Natural killer cell (primary cell): ENCODE data around the gene PROX1. TPM values are rescaled to one million over a fixed set of nuclear protein-coding genes. Genes with fewer than 3 reads are reported as not detected.

Source experiments
- ATAC-seq, 3 donors: fragments of 150-1000 bp in 2 of 3; fragments of 200-7000 bp in 1 of 3; cut with Tn5 transposase; 1 replicate in 1 of 3; 2 replicates in 2 of 3; pipeline ENCODE4 v1.10.0; 2021; ENCODE audit warnings: mild to moderate bottlenecking in 2 of 3, moderate library complexity in 2 of 3
- DNase-seq, 2 donors: peaks; one replicate each; pipeline versions ENCODE4 v3.0.0 to v3.0.0-alpha.2; 2013 to 2021; ENCODE audit warnings: mixed read lengths in 1 of 2
- H3K27ac ChIP-seq: one replicate; pipeline ENCODE4 v1.5.1; 2013; ENCODE audit warnings: mild to moderate bottlenecking, low read length
- H3K27me3 ChIP-seq: one replicate; pipeline ENCODE4 v1.6.1; 2013; ENCODE audit warnings: low read length; ENCODE audit not compliant: control insufficient read depth, insufficient read depth
- H3K36me3 ChIP-seq: one replicate; pipeline ENCODE4 v1.6.1; 2013; ENCODE audit warnings: low read length; ENCODE audit not compliant: control insufficient read depth, insufficient read depth
- H3K4me1 ChIP-seq: one replicate; pipeline ENCODE4 v1.6.1; 2013; ENCODE audit warnings: low read length; ENCODE audit not compliant: control insufficient read depth, insufficient read depth
- H3K4me3 ChIP-seq: one replicate; pipeline ENCODE4 v1.5.1; 2013; ENCODE audit warnings: low read length
- H3K9me3 ChIP-seq: one replicate; pipeline ENCODE4 v1.6.1; 2013; ENCODE audit warnings: low read length; ENCODE audit not compliant: control insufficient read depth, insufficient read depth
- H3K27ac Mint-ChIP-seq, 2 donors: one replicate each; pipeline ENCODE4 v1.8.0; 2022; ENCODE audit warnings: mild to moderate bottlenecking in 2 of 2, mixed read lengths in 2 of 2, moderate library complexity in 1 of 2
- H3K27me3 Mint-ChIP-seq, 2 donors: one replicate each; pipeline ENCODE4 v1.8.0; 2022; ENCODE audit warnings: low read depth in 2 of 2, mixed read lengths in 2 of 2
- H3K36me3 Mint-ChIP-seq: one replicate; pipeline ENCODE4 v1.8.0; 2022; ENCODE audit warnings: mixed read lengths
- H3K4me1 Mint-ChIP-seq, 2 donors: one replicate each; pipeline ENCODE4 v1.8.0; 2022; ENCODE audit warnings: mixed read lengths in 2 of 2
- H3K4me3 Mint-ChIP-seq: one replicate; pipeline ENCODE4 v1.8.0; 2022; ENCODE audit warnings: mild to moderate bottlenecking, moderate library complexity, mixed read lengths
- H3K9me3 Mint-ChIP-seq, 2 donors: one replicate each; pipeline ENCODE4 v1.8.0; 2022; ENCODE audit warnings: mixed read lengths in 2 of 2
- CTCF ChIP-seq: fragments of 200-600 bp; IDR thresholded peaks from one replicate; pipeline ENCODE4 v1.8.0; 2022; ENCODE audit warnings: antibody characterized with exemption
- WGBS: methylation state at CpG from one replicate; pipeline ENCODE4 v1.1.7; 2013; ENCODE audit warnings: missing lambda C conversion rate; ENCODE audit not compliant: insufficient coverage; 5-methylcytosine and 5-hydroxymethylcytosine counted together
- intact Hi-C: fragments of 100-400 bp; cut with micrococcal nuclease; formaldehyde crosslinking; loops from one replicate; pipeline ENCODE4 v1.14.2; 2022
- total RNA-seq, 4 donors: library from RNA; stranded (reverse); fragments of 120-200 nt in 1 of 4; gene quantifications; one replicate each; pipeline versions ENCODE4 v1.2.3 to v1.2.4, GENCODE V29; 2013 to 2022

The PROX1 gene
- total RNA-seq, 3 donors from 2014 or later (not counting 1 experiment from before 2014, with no cell fraction given), result not detected

GRCh38 chr1:214017191-214017982 lies 29.6 kb downstream of the PROX1 start:
- no peak for DNase-seq
- H3K9me3 ChIP-seq, result no peaks in the 10 kb centered on the region
- no peak for ATAC-seq
- H3K27ac ChIP-seq, result no peak overlapping the region
- peaks cover 0 to 7% of the 10 kb centered on the region in 2 donors for H3K27me3 Mint-ChIP-seq
- H3K36me3 Mint-ChIP-seq, result no peaks in the 10 kb centered on the region
- no peaks in the 10 kb centered on the region for H3K27me3 ChIP-seq
- H3K4me3 ChIP-seq, result no peak overlapping the region
- no peak for TF ChIP-seq CTCF
- intact Hi-C loops, result no loop called here
- H3K4me1 ChIP-seq, result no peaks in the 10 kb centered on the region
- peaks cover 0 to 3% of the 10 kb centered on the region in 2 donors for H3K9me3 Mint-ChIP-seq
- no peak overlapping the region for H3K4me3 Mint-ChIP-seq
- no peaks in the 10 kb centered on the region for H3K36me3 ChIP-seq
- H3K27ac Mint-ChIP-seq, result no peak overlapping the region
- no peaks in the 10 kb centered on the region for H3K4me1 Mint-ChIP-seq
- 92% methylated on average over 6 of the region's 11 CpGs for WGBS

GRCh38 chr1:214018386-214019268 lies 30.9 kb downstream of the PROX1 start:
- Mint-ChIP-seq H3K36me3 (no peaks in the 10 kb centered on the region), H3K4me3 (no peak overlapping the region), H3K27ac (no peak overlapping the region), H3K9me3 (peaks cover 0 to 3% of the 10 kb centered on the region in 2 donors), H3K27me3 (peaks cover 0 to 7% of the 10 kb centered on the region in 2 donors), H3K4me1 (no peaks in the 10 kb centered on the region)
- no peaks in the 10 kb centered on the region for H3K36me3 ChIP-seq
- no peak overlapping the region for H3K27ac ChIP-seq
- H3K4me1 ChIP-seq, result no peaks in the 10 kb centered on the region
- no peak overlapping the region for H3K4me3 ChIP-seq
- WGBS, result 69% methylated on average over 5 of the region's 8 CpGs
- TF ChIP-seq CTCF, result no peak
- intact Hi-C loops, result no loop called here
- no peak for ATAC-seq
- no peaks in the 10 kb centered on the region for H3K9me3 ChIP-seq
- H3K27me3 ChIP-seq, result peaks cover 2% of the 10 kb centered on the region
- DNase-seq, result peak in 1 of 2 donors; percentile 36

DNA sequence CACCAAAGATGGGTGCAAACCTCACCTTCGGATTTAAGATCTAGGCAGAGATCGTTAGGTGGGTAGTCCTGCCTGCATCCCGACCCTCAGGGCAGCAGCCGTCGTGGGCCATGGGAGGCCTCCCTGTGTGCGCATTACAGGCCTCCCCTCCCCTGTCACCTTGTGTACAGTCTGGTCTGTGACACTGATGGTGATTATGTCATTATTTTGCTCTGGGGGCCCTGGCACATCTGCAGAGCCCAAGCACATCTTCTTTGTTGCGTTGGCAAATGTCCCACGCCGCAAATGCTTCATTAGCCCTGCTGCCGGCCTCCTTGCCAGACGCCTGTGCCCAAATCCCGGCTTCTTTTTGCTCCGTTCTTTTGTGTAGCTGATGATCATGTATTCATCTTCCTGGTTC lies 31.7 kb downstream of the PROX1 start:
- Mint-ChIP-seq H3K4me1 (no peaks in the 10 kb centered on the region), H3K36me3 (no peaks in the 10 kb centered on the region), H3K27ac (no peak overlapping the region), H3K27me3 (peaks cover 0 to 7% of the 10 kb centered on the region in 2 donors), H3K4me3 (no peak overlapping the region), H3K9me3 (peaks cover 0 to 3% of the 10 kb centered on the region in 2 donors)
- DNase-seq, result no peak
- Histone ChIP-seq H3K27ac (no peak overlapping the region), H3K4me3 (no peak overlapping the region), H3K36me3 (no peaks in the 10 kb centered on the region), H3K9me3 (no peaks in the 10 kb centered on the region), H3K4me1 (no peaks in the 10 kb centered on the region), H3K27me3 (peaks cover 2% of the 10 kb centered on the region)
- intact Hi-C loops, result no loop called here
- no peak for TF ChIP-seq CTCF
- 84% methylated on average over 13 of the region's 13 CpGs for WGBS
- ATAC-seq, result no peak
